ENCODE results near the gene RXFP4.

DNA sequence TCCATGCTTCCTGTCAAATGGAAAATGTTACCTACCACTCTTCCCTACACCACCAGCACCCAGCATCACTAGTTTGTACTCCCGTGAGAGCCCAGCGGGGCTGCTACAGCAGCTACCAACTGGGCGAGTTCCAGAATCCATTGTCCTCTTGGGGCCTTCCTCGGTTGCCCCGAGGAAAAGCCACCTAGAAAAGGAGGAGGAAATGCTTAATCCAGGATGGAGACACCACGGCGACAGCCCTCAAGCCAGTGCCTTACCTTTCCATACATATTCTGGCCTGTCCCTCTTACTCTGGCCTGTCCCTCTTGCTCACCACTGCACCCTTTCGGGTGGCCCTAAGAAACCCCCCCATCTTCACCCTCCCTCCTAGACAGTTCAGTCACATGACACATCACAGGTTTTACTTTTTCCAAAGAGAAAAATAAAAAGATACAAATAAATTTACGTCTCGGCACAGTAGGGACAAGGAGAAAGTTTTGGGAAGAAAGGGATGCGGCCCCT is 30.8 kb upstream of the RXFP4 start:
- TF ChIP-seq, protein P1, sequence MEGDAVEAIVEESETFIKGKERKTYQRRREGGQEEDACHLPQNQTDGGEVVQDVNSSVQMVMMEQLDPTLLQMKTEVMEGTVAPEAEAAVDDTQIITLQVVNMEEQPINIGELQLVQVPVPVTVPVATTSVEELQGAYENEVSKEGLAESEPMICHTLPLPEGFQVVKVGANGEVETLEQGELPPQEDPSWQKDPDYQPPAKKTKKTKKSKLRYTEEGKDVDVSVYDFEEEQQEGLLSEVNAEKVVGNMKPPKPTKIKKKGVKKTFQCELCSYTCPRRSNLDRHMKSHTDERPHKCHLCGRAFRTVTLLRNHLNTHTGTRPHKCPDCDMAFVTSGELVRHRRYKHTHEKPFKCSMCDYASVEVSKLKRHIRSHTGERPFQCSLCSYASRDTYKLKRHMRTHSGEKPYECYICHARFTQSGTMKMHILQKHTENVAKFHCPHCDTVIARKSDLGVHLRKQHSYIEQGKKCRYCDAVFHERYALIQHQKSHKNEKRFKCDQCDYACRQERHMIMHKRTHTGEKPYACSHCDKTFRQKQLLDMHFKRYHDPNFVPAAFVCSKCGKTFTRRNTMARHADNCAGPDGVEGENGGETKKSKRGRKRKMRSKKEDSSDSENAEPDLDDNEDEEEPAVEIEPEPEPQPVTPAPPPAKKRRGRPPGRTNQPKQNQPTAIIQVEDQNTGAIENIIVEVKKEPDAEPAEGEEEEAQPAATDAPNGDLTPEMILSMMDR (IDR thresholded peaks at IDR 0.05) = no peak
- no peak for TF ChIP-seq POLR2A (IDR thresholded peaks at IDR 0.05)

Measured in lower leg skin (tissue), 3 donors.